ENCODE results near the gene EP400.
"Not testable (repeated sequence)": the region's sequence is repeated elsewhere in the genome, so short reads cannot be mapped to it uniquely, and the experiment has no call there.

The EP400 gene

GRCh38 chr12:132083614-132083940 is 133.8 kb downstream of the EP400 start:
- DNase-seq (ENCODE audit: insufficient read length) (no peak), FAIRE-seq (peak; percentile 66)
- no peak for TF ChIP-seq POLR2A (IDR thresholded peaks at IDR 0.05; ENCODE audit: low read depth, low read length)
- no peak for TF ChIP-seq TAF1 (IDR thresholded peaks at IDR 0.05; ENCODE audit: borderline replicate concordance, low read depth, low read length)
- no peak for TF ChIP-seq POLR2AphosphoS5 (IDR thresholded peaks at IDR 0.05; ENCODE audit: low read depth, low read length)

DNA sequence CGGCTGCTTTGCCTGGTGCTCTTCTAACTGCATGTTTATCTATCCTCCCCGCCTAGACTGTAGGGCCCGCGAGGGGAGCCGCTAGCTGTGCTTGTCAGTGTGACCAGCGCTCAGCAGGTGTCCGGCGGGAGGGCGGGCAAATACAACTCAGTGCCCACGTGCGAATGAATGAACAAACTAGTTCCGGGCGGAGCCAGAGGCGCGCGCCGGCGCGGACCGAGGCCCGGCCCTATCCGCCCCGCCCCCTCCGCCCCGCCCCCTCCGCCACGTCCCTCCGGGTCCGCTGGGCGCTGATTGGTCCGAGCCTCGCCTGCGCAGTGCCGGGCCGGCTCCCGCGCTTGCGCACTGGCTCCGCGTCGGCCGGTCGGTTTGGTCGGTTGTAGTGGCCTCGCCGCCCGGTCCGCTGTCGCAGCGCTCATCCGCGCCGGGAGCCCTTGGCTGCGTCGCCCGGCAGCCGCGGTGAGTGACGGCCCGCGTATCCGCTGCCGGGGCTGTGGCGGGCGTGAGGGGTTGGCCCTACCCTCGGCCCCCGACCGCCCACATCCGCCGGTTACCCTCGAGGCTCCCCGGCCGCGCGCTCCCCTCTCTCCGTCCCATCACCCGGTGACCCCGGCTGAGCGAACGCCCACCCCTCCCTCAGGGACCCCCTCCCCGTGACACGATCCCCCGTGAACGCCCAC is 134.3 kb downstream of the EP400 start:
- DNase-seq (ENCODE audit: insufficient read length) (peak; percentile 99), FAIRE-seq (peak; percentile 95)
- peak; percentile 93 for TF ChIP-seq POLR2A (IDR thresholded peaks at IDR 0.05; ENCODE audit: low read depth, low read length)
- peak; percentile 89 for TF ChIP-seq POLR2AphosphoS5 (IDR thresholded peaks at IDR 0.05; ENCODE audit: low read depth, low read length)
- TF ChIP-seq TAF1 (IDR thresholded peaks at IDR 0.05; ENCODE audit: borderline replicate concordance, low read depth, low read length), result peak; percentile 54; the same call in 1 of the 2 replicates

- DNase-seq (ENCODE audit: insufficient read length), result peak; percentile 57
- FAIRE-seq, result peak; percentile 60
- TF ChIP-seq POLR2A (IDR thresholded peaks at IDR 0.05; ENCODE audit: low read depth, low read length) (peak; percentile 48; the same call in 1 of the 2 replicates), TAF1 (IDR thresholded peaks at IDR 0.05; ENCODE audit: borderline replicate concordance, low read depth, low read length) (0 out of 2 replicates have a peak, but pooled peaks have one; percentile 15), POLR2AphosphoS5 (IDR thresholded peaks at IDR 0.05; ENCODE audit: low read depth, low read length) (peak; percentile 32; the same call in 1 of the 2 replicates)
These were observed 135.0 kb downstream of the EP400 start for GRCh38 chr12:132084621-132085290.

DNA sequence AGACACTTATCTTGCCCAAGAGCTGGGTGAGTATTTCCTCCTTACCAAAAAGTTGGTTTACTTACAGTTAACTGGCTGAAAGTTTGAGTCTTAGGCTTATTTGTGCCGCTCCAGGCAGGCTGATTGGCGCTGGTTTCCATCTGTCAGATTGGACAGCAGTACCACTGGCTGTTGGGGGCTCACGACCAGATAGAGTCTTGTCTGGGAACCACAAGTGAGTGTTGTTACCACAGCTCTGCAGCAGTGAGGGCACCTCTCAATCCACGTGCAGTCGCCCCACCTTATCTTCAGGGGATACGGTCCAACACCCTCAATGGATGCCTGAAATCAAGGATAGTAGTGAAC is 135.5 kb downstream of the EP400 start:
- no peak for FAIRE-seq
- no peak for DNase-seq (ENCODE audit: insufficient read length)
- TF ChIP-seq TAF1 (IDR thresholded peaks at IDR 0.05; ENCODE audit: borderline replicate concordance, low read depth, low read length), result no peak
- TF ChIP-seq POLR2A (IDR thresholded peaks at IDR 0.05; ENCODE audit: low read depth, low read length), result no peak
- no peak for TF ChIP-seq POLR2AphosphoS5 (IDR thresholded peaks at IDR 0.05; ENCODE audit: low read depth, low read length)

DNA sequence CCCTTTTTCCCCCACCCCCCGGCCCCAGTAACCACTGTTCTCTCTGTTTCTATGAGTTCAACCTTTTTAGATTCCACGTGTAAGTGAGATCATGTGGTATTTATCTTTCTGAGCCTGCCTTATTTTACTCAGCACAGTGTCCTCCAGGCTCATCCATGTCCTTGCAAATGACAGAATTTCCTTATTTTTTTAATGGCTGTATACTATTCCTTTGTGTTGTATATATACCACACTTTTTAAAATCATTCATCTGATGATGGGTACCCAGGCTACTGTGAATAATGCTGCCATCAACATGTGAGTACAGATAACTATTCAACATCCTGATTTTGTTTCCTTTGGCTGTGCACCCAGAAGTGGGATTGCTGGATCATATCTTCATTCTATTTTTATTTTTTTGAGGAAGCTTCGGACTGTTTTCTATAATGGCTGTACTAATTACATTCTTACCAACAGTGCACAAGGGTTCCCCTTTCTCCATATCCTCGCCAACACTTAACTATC is 139.7 kb downstream of the EP400 start:
- DNase-seq (ENCODE audit: insufficient read length) (no peak), FAIRE-seq (no peak)
- TF ChIP-seq TAF1 (IDR thresholded peaks at IDR 0.05; ENCODE audit: borderline replicate concordance, low read depth, low read length) (no peak), POLR2AphosphoS5 (IDR thresholded peaks at IDR 0.05; ENCODE audit: low read depth, low read length) (no peak), POLR2A (IDR thresholded peaks at IDR 0.05; ENCODE audit: low read depth, low read length) (no peak)

DNA sequence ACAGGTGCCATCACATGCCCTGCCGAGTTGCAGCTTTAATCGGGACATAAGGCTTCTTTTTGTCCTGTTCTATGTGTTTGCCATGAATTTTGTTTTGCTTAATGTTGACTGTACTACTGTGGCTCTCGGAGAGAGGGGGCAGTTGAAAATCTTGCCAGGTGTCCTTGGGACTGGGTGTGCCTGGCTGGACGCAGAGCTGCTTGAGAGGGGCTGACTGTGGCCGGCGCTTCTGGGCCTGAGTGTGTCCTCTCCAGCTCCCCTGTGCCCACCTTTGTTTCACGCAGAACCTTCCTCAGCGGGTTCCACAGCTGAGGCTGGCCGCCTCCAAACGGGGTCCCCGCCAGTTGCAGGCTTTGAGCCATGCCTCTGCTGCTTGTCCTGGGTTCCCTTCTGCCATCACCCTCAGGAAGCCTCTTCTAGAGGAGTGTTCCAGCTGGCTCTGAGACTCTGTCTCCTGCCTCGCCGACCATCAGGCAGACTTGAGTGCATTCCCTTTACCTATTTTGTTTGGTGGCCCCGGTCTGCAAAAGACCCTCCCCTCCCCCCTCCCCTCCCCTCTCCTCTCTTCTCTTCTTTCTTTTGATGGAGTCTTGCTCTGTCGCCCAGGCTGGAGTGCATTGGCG is 144.6 kb downstream of the EP400 start:
- no peak for FAIRE-seq
- TF ChIP-seq POLR2AphosphoS5 (IDR thresholded peaks at IDR 0.05; ENCODE audit: low read depth, low read length), result no peak
- DNase-seq (ENCODE audit: insufficient read length), result no peak

DNA sequence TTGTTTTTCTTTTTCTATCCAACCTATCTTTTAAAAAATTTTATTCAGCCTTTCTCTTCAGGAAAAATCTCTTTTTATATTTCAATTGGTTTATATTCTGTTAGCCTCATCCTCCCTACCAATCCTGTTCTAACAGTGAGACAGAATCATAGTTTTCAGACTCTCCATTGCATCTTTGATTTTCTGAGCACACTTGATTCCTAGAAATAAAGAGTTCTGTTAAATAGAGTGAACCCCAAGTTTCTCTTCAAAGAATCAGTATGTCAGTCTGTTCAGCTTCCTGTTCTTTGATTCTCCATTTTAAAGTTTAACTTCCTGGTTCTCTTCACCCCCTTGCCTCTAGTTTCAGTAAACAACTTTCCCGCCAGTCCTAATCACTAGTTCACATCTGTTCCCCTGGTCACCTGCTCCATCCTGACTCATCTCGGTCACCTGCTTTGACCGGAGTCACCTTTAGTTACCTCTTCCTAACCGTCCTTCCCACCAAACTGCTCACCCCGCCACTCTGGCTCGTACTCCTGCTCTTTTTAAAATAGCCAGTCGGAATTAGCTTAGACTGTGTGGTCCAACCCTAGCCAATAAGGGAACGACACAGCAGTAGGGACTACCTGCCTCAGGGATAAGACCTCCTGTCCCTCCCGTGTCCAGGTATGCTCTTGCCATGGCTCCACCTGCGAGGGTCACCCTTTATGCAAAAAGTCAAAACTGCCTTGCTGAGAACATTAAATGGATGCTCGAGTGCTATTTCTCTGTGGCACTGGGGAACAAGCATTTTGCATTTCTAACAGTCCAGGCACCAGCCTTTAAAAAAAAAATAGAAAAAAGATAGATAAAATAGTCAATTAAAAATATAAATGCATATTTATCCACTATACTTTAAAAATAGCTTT is 146.0 kb downstream of the EP400 start:
- TF ChIP-seq POLR2A (IDR thresholded peaks at IDR 0.05; ENCODE audit: low read depth, low read length), result no peak
- no peak for TF ChIP-seq POLR2AphosphoS5 (IDR thresholded peaks at IDR 0.05; ENCODE audit: low read depth, low read length)
- TF ChIP-seq TAF1 (IDR thresholded peaks at IDR 0.05; ENCODE audit: borderline replicate concordance, low read depth, low read length), result no peak
- DNase-seq (ENCODE audit: insufficient read length) (no peak), FAIRE-seq (no peak)

GRCh38 chr12:132099739-132100138 is 150.0 kb downstream of the EP400 start:
- FAIRE-seq (no peak), DNase-seq (ENCODE audit: insufficient read length) (no peak)
- no peak for TF ChIP-seq POLR2A (IDR thresholded peaks at IDR 0.05; ENCODE audit: low read depth, low read length)
- TF ChIP-seq TAF1 (IDR thresholded peaks at IDR 0.05; ENCODE audit: borderline replicate concordance, low read depth, low read length), result no peak
- no peak for TF ChIP-seq POLR2AphosphoS5 (IDR thresholded peaks at IDR 0.05; ENCODE audit: low read depth, low read length)

GRCh38 chr12:132100306-132101065 is 150.7 kb downstream of the EP400 start:
- DNase-seq (ENCODE audit: insufficient read length) (no peak), FAIRE-seq (no peak)
- no peak for TF ChIP-seq POLR2A (IDR thresholded peaks at IDR 0.05; ENCODE audit: low read depth, low read length)
- TF ChIP-seq POLR2AphosphoS5 (IDR thresholded peaks at IDR 0.05; ENCODE audit: low read depth, low read length), result no peak
- no peak for TF ChIP-seq TAF1 (IDR thresholded peaks at IDR 0.05; ENCODE audit: borderline replicate concordance, low read depth, low read length)

GRCh38 chr12:132102297-132102696 is 152.6 kb downstream of the EP400 start:
- FAIRE-seq (no peak), DNase-seq (ENCODE audit: insufficient read length) (no peak)
- no peak for TF ChIP-seq POLR2A (IDR thresholded peaks at IDR 0.05; ENCODE audit: low read depth, low read length)

DNA sequence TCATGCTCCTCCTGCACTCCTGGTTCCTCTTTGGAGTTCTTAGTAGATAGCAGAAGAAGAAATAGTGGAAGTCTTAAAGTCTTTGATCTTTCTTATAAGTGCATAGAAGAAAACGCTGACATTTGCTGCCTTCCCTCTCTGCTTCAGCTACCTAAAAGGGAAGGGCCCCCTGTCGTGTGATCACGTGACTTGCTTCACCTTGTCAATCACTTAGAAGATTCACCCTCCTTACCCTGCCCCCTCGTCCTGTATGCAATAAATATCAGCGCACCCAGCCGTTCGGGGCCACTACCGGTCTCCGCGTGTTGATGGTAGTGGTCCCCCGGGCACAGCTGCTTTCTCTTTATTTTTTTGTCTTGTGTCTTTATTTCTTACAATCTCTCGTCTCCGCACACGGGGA is 153.3 kb downstream of the EP400 start:
- not testable (repeated sequence) for DNase-seq (ENCODE audit: insufficient read length); FAIRE-seq
